ENCODE measurements around the gene ADAMTSL1.

DNA sequence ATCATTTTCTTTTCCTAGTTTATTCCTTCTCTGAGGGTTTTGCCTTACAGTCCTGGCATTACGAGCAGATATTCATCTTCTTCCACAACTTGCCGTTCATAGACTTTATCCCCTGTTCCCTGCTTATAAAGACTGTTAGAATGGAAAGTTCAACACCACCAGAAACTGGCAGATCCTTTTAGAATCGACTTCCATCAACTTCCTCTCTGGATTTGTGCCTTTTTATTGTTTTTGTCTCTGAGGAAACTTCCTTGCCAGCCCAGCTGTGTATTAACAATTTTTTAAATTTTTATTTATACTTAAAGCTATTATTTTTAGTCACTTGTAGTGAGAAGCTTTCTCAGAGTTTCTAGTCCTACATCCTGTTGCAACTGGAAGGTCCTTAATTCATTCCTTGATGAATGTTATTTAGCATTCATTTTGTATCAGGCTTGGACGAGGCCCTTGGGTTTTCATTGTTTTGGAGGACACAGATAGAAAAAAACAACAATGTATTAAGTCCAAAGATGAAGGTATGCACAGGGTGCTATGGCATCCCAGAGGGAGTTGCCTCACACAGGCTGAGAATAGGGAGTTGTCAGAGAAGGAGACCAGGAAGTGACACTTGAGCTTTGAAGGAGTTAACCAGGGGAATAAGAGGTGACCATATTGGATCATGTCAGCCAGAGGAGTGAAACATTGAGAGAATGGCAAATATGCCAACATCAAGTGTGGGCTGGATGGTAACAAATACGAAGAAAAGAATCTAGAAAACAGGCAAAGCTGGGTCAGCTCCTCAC, 81.3 kb downstream of the ADAMTSL1 start:
- TF ChIP-seq, protein P1, sequence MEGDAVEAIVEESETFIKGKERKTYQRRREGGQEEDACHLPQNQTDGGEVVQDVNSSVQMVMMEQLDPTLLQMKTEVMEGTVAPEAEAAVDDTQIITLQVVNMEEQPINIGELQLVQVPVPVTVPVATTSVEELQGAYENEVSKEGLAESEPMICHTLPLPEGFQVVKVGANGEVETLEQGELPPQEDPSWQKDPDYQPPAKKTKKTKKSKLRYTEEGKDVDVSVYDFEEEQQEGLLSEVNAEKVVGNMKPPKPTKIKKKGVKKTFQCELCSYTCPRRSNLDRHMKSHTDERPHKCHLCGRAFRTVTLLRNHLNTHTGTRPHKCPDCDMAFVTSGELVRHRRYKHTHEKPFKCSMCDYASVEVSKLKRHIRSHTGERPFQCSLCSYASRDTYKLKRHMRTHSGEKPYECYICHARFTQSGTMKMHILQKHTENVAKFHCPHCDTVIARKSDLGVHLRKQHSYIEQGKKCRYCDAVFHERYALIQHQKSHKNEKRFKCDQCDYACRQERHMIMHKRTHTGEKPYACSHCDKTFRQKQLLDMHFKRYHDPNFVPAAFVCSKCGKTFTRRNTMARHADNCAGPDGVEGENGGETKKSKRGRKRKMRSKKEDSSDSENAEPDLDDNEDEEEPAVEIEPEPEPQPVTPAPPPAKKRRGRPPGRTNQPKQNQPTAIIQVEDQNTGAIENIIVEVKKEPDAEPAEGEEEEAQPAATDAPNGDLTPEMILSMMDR (tag by site-specific recombination; IDR thresholded peaks at IDR 0.05) = no peak
- TF ChIP-seq ZNF701 (tag by site-specific recombination; IDR thresholded peaks at IDR 0.05) (no peak), ZNF777 (tag by site-specific recombination; IDR thresholded peaks at IDR 0.05; ENCODE audit: borderline replicate concordance) (no peak)
